ENCODE results near the gene CYP4F8.

DNA sequence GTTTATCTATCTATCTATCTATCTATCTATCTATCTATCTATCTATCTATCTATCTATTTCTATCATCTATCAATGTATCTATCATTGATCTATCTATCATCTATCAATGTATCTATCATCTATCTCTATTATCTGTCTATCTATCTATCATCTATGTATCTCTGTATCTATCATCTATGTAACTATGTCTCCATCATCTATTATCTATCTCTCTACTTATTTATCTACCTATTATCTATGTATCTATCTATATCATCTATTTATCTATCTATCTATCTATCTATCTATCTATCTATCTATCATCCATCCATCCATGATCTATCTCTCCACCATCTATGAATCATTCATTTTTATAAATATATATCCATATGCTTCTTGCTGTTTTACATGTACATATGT is 41.4 kb downstream of the CYP4F8 start:
- no peak for TF ChIP-seq POLR2A (IDR thresholded peaks at IDR 0.05; ENCODE audit: low read depth, low read length)
- TF ChIP-seq POLR2AphosphoS5 (IDR thresholded peaks at IDR 0.05; ENCODE audit: low read depth, low read length), result no peak

All from GM12892 (cell line).